CD14-positive monocyte (primary cell): ENCODE results near the gene SSR3. TPM values are rescaled to one million over a fixed set of nuclear protein-coding genes. Genes with fewer than 3 reads are reported as not detected.
"Not testable (repeated sequence)": the region's sequence is repeated elsewhere in the genome, so short reads cannot be mapped to it uniquely, and the experiment has no call there.

Source experiments
- DNase-seq, 3 donors: peaks; one replicate each; pipeline ENCODE4 v3.0.0-alpha.2; 2011 to 2022
- H2AFZ ChIP-seq: 2 replicates; pipeline ENCODE4 v1.6.0; 2012; ENCODE audit warnings: mild to moderate bottlenecking, low read depth, low read length, inconsistent platforms; ENCODE audit not compliant: insufficient read depth, poor library complexity, severe bottlenecking
- H3K27ac ChIP-seq, 2 donors: 1 replicate in 1 of 2; 2 replicates in 1 of 2; pipeline ENCODE4 v1.5.1; 2012 to 2013; ENCODE audit warnings: low read length in 2 of 2, control low read depth in 1 of 2, inconsistent platforms in 1 of 2, low read depth in 1 of 2, mild to moderate bottlenecking in 1 of 2
- H3K27me3 ChIP-seq, 2 donors: one replicate each; pipeline versions ENCODE4 v1.6.0 to v1.6.1; 2011 to 2013; ENCODE audit warnings: low read length in 2 of 2; ENCODE audit not compliant: control insufficient read depth in 2 of 2, insufficient read depth in 2 of 2
- H3K36me3 ChIP-seq, 2 donors: replicated peaks in 1 of 2; 1 replicate in 1 of 2; 2 replicates in 1 of 2; pipeline versions ENCODE4 v1.5.1 to v1.6.1; 2012 to 2013; ENCODE audit warnings: low read length in 2 of 2, control low read depth in 1 of 2, inconsistent platforms in 1 of 2, mild to moderate bottlenecking in 1 of 2; ENCODE audit not compliant: insufficient read depth in 2 of 2, control insufficient read depth in 1 of 2
- H3K4me1 ChIP-seq, 2 donors: 1 replicate in 1 of 2; 2 replicates in 1 of 2; pipeline versions ENCODE4 v1.5.1 to v1.6.1; 2012 to 2013; ENCODE audit warnings: low read length in 2 of 2, control low read depth in 1 of 2, inconsistent platforms in 1 of 2, mild to moderate bottlenecking in 1 of 2, moderate library complexity in 1 of 2; ENCODE audit not compliant: insufficient read depth in 2 of 2, control insufficient read depth in 1 of 2
- H3K4me2 ChIP-seq: replicated peaks from 2 replicates; pipeline ENCODE3; 2012; ENCODE audit warnings: low read length, moderate library complexity, mild to moderate bottlenecking; ENCODE audit not compliant: poor library complexity, severe bottlenecking; ENCODE audit errors: extremely low read depth
- H3K4me3 ChIP-seq, 3 experiments: fragments of 200-600 bp in 1 of 3; sonication (generic) in 1 of 3; replicated peaks in 1 of 3; 1 replicate in 2 of 3; 2 replicates in 1 of 3; pipeline ENCODE4 v1.5.1; 2011 to 2013; ENCODE audit warnings: low read length in 3 of 3, mild to moderate bottlenecking in 3 of 3, control low read depth in 2 of 3, low read depth in 2 of 3, inconsistent platforms in 1 of 3, moderate library complexity in 1 of 3
- H3K79me2 ChIP-seq: 2 replicates; pipeline ENCODE4 v1.6.0; 2012; ENCODE audit warnings: mild to moderate bottlenecking, control low read depth, inconsistent platforms, low read length, moderate library complexity; ENCODE audit not compliant: insufficient read depth
- H3K9ac ChIP-seq: 2 replicates; pipeline ENCODE4 v1.6.0; 2017; ENCODE audit warnings: low read length, mild to moderate bottlenecking; ENCODE audit not compliant: insufficient read depth, poor library complexity, severe bottlenecking
- H3K9me3 ChIP-seq, 2 donors: replicated peaks in 1 of 2; 1 replicate in 1 of 2; 2 replicates in 1 of 2; pipeline versions ENCODE4 v1.5.1 to v1.6.1; 2012 to 2013; ENCODE audit warnings: low read length in 2 of 2, control low read depth in 1 of 2; ENCODE audit not compliant: control insufficient read depth in 1 of 2, insufficient read depth in 1 of 2
- H4K20me1 ChIP-seq: 2 replicates; pipeline ENCODE4 v1.6.0; 2012; ENCODE audit warnings: mild to moderate bottlenecking, low read length, control low read depth, moderate library complexity; ENCODE audit not compliant: insufficient read depth
- H3K27ac Mint-ChIP-seq, 7 donors: one replicate each; pipeline ENCODE4 v1.8.0; 2020; ENCODE audit warnings: mild to moderate bottlenecking in 7 of 7, mixed read lengths in 7 of 7, moderate library complexity in 6 of 7, inconsistent platforms in 2 of 7
- H3K27me3 Mint-ChIP-seq, 3 donors: one replicate each; pipeline ENCODE4 v1.8.0; 2021 to 2022; ENCODE audit warnings: low read depth in 3 of 3, mild to moderate bottlenecking in 3 of 3, mixed read lengths in 3 of 3, moderate library complexity in 3 of 3, inconsistent platforms in 1 of 3
- H3K36me3 Mint-ChIP-seq, 2 donors: one replicate each; pipeline ENCODE4 v1.8.0; 2020; ENCODE audit warnings: mixed read lengths in 2 of 2, inconsistent platforms in 1 of 2, mild to moderate bottlenecking in 1 of 2
- H3K4me1 Mint-ChIP-seq: one replicate; pipeline ENCODE4 v1.8.0; 2020; ENCODE audit warnings: mild to moderate bottlenecking, mixed read lengths
- H3K4me3 Mint-ChIP-seq, 2 donors: one replicate each; pipeline ENCODE4 v1.8.0; 2020; ENCODE audit warnings: mild to moderate bottlenecking in 2 of 2, mixed read lengths in 2 of 2, moderate library complexity in 1 of 2
- H3K9me3 Mint-ChIP-seq, 7 donors: one replicate each; pipeline ENCODE4 v1.8.0; 2020 to 2022; ENCODE audit warnings: mixed read lengths in 7 of 7, mild to moderate bottlenecking in 6 of 7, moderate library complexity in 6 of 7, inconsistent platforms in 2 of 7
- CTCF ChIP-seq: fragments of 200-600 bp; IDR thresholded peaks from one replicate; pipeline ENCODE4 v1.8.0; 2022; ENCODE audit warnings: antibody characterized with exemption, mild to moderate bottlenecking
- WGBS: methylation state at CpG from one replicate; pipeline ENCODE4 v1.1.5; 2013; ENCODE audit warnings: missing lambda C conversion rate; ENCODE audit not compliant: insufficient coverage; 5-methylcytosine and 5-hydroxymethylcytosine counted together
- intact Hi-C, 2 donors: fragments of 100-400 bp; cut with micrococcal nuclease; formaldehyde crosslinking; loops; one replicate each; pipeline versions ENCODE4 v1.15.0 to v1.15.1; 2023
- polyA plus RNA-seq, 3 donors: library from polyadenylated mRNA; depleted of rRNA in 1 of 3; unstranded in 2 of 3; stranded (reverse) in 1 of 3; fragments of 300-500 nt in 2 of 3; fragments of >200 nt in 1 of 3; fragmentation: Illumina TruSeq in 2 of 3; gene quantifications; 1 replicate in 2 of 3; 2 replicates in 1 of 3; pipeline ENCODE4 v1.2.3, GENCODE V29; 2012 to 2021

The SSR3 gene
- polyA plus RNA-seq, 3 donors: 46.6 to 243 (median 230) TPM

GRCh38 chr3:156575641-156576040 lies 20.7 kb upstream of the SSR3 start:
- Histone ChIP-seq H3K4me1 (peaks cover 37 to 47% of the 10 kb centered on the region in 2 donors), H2AFZ (no peak overlapping the region), H3K9me3 (no peaks in the 10 kb centered on the region), H3K27ac (no peak overlapping the region), H3K36me3 (no peaks in the 10 kb centered on the region), H4K20me1 (no peaks in the 10 kb centered on the region), H3K4me2 (no peak overlapping the region), H3K27me3 (no peaks in the 10 kb centered on the region), H3K4me3 (no peak overlapping the region), H3K79me2 (no peaks in the 10 kb centered on the region), H3K9ac (no peak overlapping the region)
- Mint-ChIP-seq H3K36me3 (no peaks in the 10 kb centered on the region), H3K9me3 (peaks cover 0 to 2% (median 0%) of the 10 kb centered on the region in 7 donors), H3K4me1 (peaks cover 38% of the 10 kb centered on the region), H3K27ac (peak overlapping the region in 1 of 7 donors; percentile 83), H3K27me3 (peaks cover 0 to 3% (median 0%) of the 10 kb centered on the region in 3 donors), H3K4me3 (no peak overlapping the region)
- intact Hi-C loops: no loop called here
- no peak for TF ChIP-seq CTCF
- WGBS: no CpG with 5 or more reads among the region's 3 CpGs
- no peak for DNase-seq

- peak overlapping the region in 2 of 7 donors; percentile 21 to 61 for H3K27ac Mint-ChIP-seq
- H3K4me3 Mint-ChIP-seq, H3K27me3 Mint-ChIP-seq, H3K9me3 ChIP-seq, H3K9ac ChIP-seq, H3K4me1 ChIP-seq, intact Hi-C loops, H4K20me1 ChIP-seq, H3K4me3 ChIP-seq, H3K36me3 Mint-ChIP-seq, H3K36me3 ChIP-seq, H2AFZ ChIP-seq, H3K27me3 ChIP-seq, H3K4me2 ChIP-seq, H3K27ac ChIP-seq, H3K79me2 ChIP-seq, DNase-seq: not testable (repeated sequence)
- H3K9me3 Mint-ChIP-seq: peaks cover 5 to 12% (median 9%) of the 10 kb centered on the region in 7 donors
- peaks cover 20% of the 10 kb centered on the region for H3K4me1 Mint-ChIP-seq
- no CpG with 5 or more reads among the region's 4 CpGs for WGBS
Measured at GRCh38 chr3:156569881-156570280, 15.0 kb upstream of the SSR3 start.

GRCh38 chr3:156569016-156569415 lies 14.1 kb upstream of the SSR3 start:
- H3K27ac ChIP-seq, H4K20me1 ChIP-seq, H3K79me2 ChIP-seq, H3K4me3 Mint-ChIP-seq, DNase-seq, H3K4me1 ChIP-seq, H3K4me2 ChIP-seq, H3K27me3 Mint-ChIP-seq, H3K27me3 ChIP-seq, H3K9ac ChIP-seq, H3K9me3 ChIP-seq, H3K27ac Mint-ChIP-seq, H3K36me3 ChIP-seq, H3K36me3 Mint-ChIP-seq, H3K4me3 ChIP-seq, intact Hi-C loops: not testable (repeated sequence)
- 70% methylated on average over 4 of the region's 8 CpGs for WGBS
- peaks cover 19% of the 10 kb centered on the region for H3K4me1 Mint-ChIP-seq
- H3K9me3 Mint-ChIP-seq: peaks cover 5 to 12% (median 9%) of the 10 kb centered on the region in 7 donors
- peak overlapping the region; percentile 23 for H2AFZ ChIP-seq
